KOPT-K1 (cell line): ENCODE measurements around the gene GNPTG.

Experiments
- H3K27ac ChIP-seq: fragments of 200-600 bp; sonication (generic); 2 replicates; pipeline ENCODE4 v1.5.1; 2016; ENCODE audit warnings: antibody characterized with exemption, mild to moderate bottlenecking, low read depth, low read length; ENCODE audit not compliant: poor library complexity, severe bottlenecking
- H3K36me3 ChIP-seq: fragments of 200-600 bp; sonication (generic); 2 replicates; pipeline ENCODE4 v1.5.1; 2017; ENCODE audit warnings: antibody characterized with exemption, mild to moderate bottlenecking, low read length, moderate library complexity; ENCODE audit not compliant: insufficient read depth
- H3K9me3 ChIP-seq: fragments of 200-600 bp; sonication (generic); 2 replicates; pipeline ENCODE4 v1.5.1; 2017; ENCODE audit warnings: antibody characterized with exemption, low read length, mild to moderate bottlenecking; ENCODE audit not compliant: insufficient read depth, poor library complexity, severe bottlenecking

GNPTG gene

DNA sequence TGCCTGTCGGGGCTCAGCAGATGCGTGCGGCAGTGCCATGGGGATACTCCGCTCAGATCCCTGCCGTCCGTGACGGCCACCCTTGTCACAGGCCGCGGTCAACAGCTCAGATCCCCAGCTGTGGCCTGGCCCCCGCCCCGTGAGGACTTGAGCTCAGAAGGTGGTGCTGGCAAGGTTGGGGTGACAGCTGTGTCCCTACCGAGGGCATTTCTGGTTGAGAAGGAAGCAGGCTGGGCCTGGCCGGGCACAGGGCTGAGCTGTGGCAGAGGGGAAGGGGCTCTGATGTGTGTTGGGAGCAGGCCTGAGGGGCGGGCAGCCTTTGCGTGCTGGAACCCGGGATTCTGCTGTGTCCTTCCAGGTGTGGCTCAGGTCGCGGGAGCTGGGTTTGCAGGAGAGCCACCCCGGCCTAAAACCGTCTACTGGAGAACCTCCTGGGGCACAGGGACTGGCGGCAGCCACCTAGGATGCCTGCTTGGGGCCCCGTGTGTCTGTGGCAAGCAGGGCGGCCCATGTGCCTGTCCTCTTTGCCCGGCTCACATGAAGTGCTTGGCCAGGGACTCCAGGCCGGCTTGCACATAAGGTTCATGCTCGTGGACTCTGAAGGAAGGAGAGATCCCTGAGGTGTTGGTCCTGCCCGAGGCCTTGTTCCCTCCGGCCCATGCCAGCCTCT lies 37.2 kb upstream of the GNPTG start:
- no peaks in the 10 kb centered on the region for H3K9me3 ChIP-seq
- H3K36me3 ChIP-seq: peaks cover 91% of the 10 kb centered on the region
- H3K27ac ChIP-seq: no peak overlapping the region

DNA sequence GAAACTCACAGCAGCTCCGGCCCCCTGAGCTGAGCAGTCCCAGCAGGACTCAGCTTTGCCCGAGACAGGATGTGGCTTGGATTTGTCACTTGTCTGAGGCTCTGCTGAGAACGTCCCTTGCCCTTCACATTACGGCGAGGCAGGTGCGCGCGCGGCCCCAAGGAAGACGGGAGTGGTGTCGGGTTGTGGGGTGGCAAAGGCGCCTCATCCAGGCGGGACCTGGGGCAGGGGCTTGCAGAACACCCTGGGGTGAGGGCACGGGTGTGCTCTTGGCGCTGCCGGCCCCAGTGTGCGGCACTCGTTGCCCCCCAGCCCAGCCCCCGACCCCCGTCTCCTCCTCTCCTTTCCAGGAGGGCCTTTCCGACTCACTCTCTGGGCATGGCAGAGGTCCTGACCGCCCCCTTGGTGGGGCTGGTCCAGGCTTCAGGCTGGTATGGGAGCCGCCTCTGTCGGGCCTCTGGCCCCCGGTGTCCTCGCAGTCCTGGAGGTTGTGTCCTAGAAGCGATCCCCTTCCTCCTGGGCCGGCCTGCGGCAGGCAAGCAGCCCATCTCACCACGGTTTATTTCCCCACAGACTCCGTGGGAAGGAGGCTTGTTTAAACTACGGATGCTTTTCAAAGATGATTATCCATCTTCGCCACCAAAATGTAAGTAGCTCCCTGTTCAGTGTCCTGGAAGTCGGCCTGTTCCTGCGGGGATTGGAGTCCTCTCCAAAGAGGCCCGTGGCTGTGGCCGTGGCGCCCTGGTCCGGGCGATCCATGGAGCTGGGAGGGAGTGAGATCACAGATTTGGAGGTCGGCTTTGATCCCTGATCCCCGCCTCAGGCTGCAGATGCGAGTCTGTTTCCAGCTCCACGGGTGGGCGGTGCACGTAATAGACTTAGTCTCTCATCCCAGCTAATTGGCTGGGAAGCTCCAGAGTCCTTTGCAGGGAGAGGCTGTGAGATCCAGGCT lies 36.4 kb upstream of the GNPTG start:
- Histone ChIP-seq H3K27ac (no peak overlapping the region), H3K9me3 (no peaks in the 10 kb centered on the region), H3K36me3 (peaks cover 100% of the 10 kb centered on the region)

DNA sequence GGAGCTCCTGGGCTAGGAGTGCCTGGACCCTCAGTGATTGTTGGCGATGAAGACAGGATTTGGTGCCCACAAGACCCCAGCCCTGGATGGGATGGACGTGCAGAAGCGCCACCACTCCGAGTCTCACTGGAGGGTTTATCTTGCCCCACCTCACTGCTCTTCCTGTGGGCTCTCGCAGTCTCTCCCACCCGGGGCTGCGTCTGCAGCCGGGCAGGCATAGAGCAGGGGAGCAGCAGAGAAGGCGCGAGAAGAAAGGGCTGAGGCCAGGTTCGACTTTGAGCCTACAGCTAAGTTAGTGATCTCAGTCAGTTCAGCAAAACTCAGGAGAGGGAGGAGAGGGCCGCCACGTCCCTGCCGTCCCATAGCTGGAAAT lies 35.7 kb upstream of the GNPTG start:
- H3K27ac ChIP-seq: no peak overlapping the region
- H3K9me3 ChIP-seq: no peaks in the 10 kb centered on the region
- H3K36me3 ChIP-seq: peaks cover 100% of the 10 kb centered on the region

- Histone ChIP-seq H3K9me3 (no peaks in the 10 kb centered on the region), H3K36me3 (peaks cover 100% of the 10 kb centered on the region), H3K27ac (no peak overlapping the region)
Observed at GRCh38 chr16:1317479-1318267, 34.1 kb upstream of the GNPTG start.

DNA sequence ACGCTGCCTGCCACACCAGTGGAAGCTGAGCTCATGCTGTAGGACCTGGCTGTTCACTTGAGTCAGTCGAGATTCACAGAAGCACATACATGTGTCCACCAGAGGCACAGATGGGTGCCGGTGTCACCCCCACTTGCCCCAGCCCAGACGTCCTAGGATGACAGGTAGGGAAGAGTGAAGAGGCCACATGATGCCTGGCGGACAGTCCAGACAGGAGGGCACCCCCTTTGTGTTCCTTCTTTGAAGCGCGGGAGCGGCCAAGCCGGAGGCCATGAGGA lies 33.5 kb upstream of the GNPTG start:
- Histone ChIP-seq H3K9me3 (no peaks in the 10 kb centered on the region), H3K27ac (no peak overlapping the region), H3K36me3 (peaks cover 100% of the 10 kb centered on the region)

- Histone ChIP-seq H3K36me3 (peaks cover 100% of the 10 kb centered on the region), H3K9me3 (no peaks in the 10 kb centered on the region)
Observed at GRCh38 chr16:1319041-1319440, 32.7 kb upstream of the GNPTG start.

DNA sequence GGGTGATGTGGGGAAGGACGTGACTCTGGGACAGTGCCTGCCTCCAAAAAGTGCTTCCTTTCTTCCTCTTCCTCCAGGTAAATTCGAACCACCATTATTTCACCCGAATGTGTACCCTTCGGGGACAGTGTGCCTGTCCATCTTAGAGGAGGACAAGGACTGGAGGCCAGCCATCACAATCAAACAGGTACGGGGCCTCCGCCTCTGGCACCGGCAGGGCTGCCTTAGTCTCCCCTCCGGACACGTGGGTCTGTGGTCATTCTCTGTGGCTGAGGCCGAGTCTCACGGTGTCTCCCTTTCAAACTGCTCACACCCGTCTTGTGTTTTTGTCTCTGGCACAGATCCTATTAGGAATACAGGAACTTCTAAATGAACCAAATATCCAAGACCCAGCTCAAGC lies 31.6 kb upstream of the GNPTG start:
- H3K27ac ChIP-seq: no peak overlapping the region
- no peaks in the 10 kb centered on the region for H3K9me3 ChIP-seq
- peaks cover 100% of the 10 kb centered on the region for H3K36me3 ChIP-seq

More at GRCh38 chr16:1319041-1319440, 32.7 kb upstream of the GNPTG start:
- no peak overlapping the region for H3K27ac ChIP-seq

DNA sequence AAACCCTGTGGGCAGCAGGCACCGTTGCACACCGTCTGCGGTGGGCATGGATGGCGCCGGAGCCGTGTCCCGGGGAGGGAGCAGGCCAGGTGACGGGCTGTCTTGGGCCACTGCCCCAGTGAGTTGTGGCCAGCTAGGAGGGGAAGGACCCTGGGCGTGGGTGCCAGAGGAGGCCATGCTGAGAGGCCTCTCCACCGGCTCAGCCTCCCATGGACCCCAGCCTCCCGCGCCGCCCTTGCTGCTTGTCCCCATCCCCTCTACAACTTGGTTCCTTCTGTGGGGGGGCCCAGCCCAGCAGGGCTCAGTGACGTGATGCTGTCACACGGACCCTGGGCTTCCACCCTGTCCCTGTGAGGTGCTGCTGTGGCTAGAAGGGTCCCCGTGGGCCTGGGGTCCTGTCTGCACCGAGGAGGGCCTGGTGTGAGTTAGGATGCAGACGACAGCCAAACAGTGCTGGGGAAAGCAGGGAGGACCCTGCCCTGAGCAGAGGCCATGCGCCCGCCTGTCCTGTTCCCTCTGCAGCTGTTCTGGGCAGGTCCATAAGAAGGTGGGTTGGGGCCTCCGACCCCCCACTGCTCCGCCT lies 31.0 kb upstream of the GNPTG start:
- no peak overlapping the region for H3K27ac ChIP-seq
- H3K36me3 ChIP-seq: peaks cover 100% of the 10 kb centered on the region
- H3K9me3 ChIP-seq: no peaks in the 10 kb centered on the region

- Histone ChIP-seq H3K9me3 (no peaks in the 10 kb centered on the region), H3K27ac (no peak overlapping the region), H3K36me3 (peaks cover 93% of the 10 kb centered on the region)
Observed at GRCh38 chr16:1322407-1322806, 29.3 kb upstream of the GNPTG start.

- Histone ChIP-seq H3K27ac (no peak overlapping the region), H3K9me3 (no peaks in the 10 kb centered on the region), H3K36me3 (peaks cover 83% of the 10 kb centered on the region)
Observed at GRCh38 chr16:1323296-1324239, 28.2 kb upstream of the GNPTG start.

DNA sequence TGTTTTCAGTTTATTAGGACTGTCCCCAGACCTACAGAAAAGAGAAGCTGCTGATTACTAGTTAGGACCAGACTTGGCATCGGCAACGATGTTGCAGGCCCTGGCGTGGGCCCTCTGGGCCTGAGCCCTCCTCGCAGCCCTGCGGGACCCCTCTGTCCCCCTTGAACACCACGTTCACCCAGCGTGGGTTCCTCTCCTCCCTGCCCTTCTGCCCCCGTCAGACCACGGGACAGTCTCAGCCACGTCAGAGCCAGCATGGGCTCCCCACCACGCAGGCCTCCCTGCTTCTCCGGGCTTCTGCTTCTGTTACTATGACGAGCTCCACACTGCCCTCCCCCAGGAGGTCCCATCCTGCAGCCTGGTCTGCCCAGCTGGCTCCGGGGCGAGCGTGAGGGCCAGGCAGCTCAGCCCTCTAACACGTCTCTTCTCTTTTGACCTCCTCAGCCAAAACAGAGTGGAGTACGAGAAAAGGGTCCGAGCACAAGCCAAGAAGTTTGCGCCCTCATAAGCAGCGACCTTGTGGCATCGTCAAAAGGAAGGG lies 27.4 kb upstream of the GNPTG start:
- Histone ChIP-seq H3K36me3 (peaks cover 75% of the 10 kb centered on the region), H3K9me3 (no peaks in the 10 kb centered on the region), H3K27ac (no peak overlapping the region)

GRCh38 chr16:1325261-1325660 lies 26.5 kb upstream of the GNPTG start:
- no peaks in the 10 kb centered on the region for H3K9me3 ChIP-seq
- peaks cover 66% of the 10 kb centered on the region for H3K36me3 ChIP-seq

DNA sequence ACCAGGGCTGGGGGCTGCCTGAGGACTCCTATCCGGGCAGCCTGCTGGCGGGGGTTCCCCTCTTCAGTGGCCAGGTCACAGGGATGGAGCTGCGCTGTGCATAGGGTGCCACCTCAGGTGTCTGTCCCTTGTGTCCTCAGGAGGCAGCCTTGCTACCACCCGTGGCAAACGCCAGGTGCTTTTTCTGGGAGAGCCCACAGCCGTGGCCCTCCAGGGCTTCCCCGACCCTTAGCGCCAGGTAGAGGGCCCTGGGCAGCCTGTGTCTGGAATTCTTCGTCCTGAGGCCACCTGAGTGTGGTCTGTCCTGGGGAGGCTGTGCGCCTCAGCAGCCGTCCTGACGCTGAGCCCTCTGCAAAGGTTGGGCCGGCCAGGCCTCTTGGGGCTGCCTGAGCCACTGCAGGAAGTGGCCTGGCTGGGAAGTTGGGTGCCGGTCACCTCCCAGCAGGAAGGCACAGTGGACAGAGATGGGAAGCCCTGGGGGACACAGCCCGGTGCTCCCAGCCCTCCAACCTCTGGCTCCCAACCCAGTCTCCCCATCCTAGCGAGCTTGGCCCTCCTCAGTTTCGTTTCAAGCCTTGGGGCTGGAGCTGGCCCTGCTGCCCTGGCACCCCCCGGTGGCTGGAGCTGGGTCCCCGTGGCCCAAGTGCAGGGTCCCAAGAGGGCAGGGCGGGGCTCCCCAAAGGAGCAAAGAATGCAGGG lies 25.9 kb upstream of the GNPTG start:
- H3K27ac ChIP-seq: no peak overlapping the region
- peaks cover 60% of the 10 kb centered on the region for H3K36me3 ChIP-seq
- no peaks in the 10 kb centered on the region for H3K9me3 ChIP-seq

More at GRCh38 chr16:1325261-1325660, 26.5 kb upstream of the GNPTG start:
- H3K27ac ChIP-seq: no peak overlapping the region
